Islet of Langerhans (tissue), 1 donor: ENCODE results near the gene SYCE1.
"Not testable (repeated sequence)": the region's sequence is repeated elsewhere in the genome, so short reads cannot be mapped to it uniquely, and the experiment has no call there.

ENCODE experiments used
- FAIRE-seq: peaks from one replicate; lab custom pipeline; 2011; peaks lifted over from hg19 to GRCh38; lab: Jason Lieb, UNC

Gene SYCE1

GRCh38 chr10:133557381-133557780 is 8.0 kb downstream of the SYCE1 start:
- no peak for FAIRE-seq

GRCh38 chr10:133555521-133555920 is 9.9 kb downstream of the SYCE1 start:
- no peak for FAIRE-seq

- FAIRE-seq: no peak
Observed at GRCh38 chr10:133554600-133554999, 10.8 kb downstream of the SYCE1 start.

GRCh38 chr10:133544506-133544905 is 20.9 kb downstream of the SYCE1 start:
- no peak for FAIRE-seq

- FAIRE-seq: not testable (repeated sequence)
Observed at GRCh38 chr10:133541441-133541975, 23.9 kb downstream of the SYCE1 start.

- FAIRE-seq: no peak
Observed at GRCh38 chr10:133537546-133538545, 27.5 kb downstream of the SYCE1 start.

- FAIRE-seq: no peak
Observed at GRCh38 chr10:133536198-133536597, 29.2 kb downstream of the SYCE1 start.

GRCh38 chr10:133534417-133534816 is 31.0 kb downstream of the SYCE1 start:
- FAIRE-seq: no peak

GRCh38 chr10:133532871-133533270 is 32.5 kb downstream of the SYCE1 start:
- FAIRE-seq: no peak

GRCh38 chr10:133530506-133530905 is 34.9 kb downstream of the SYCE1 start:
- FAIRE-seq: no peak

- FAIRE-seq: no peak
Observed at GRCh38 chr10:133529576-133529946, 35.8 kb downstream of the SYCE1 start.

- FAIRE-seq: no peak
Observed at GRCh38 chr10:133528845-133529575, 36.4 kb downstream of the SYCE1 start.

- FAIRE-seq: no peak
Observed at GRCh38 chr10:133528296-133528844, 37.0 kb downstream of the SYCE1 start.

- FAIRE-seq: no peak
Observed at GRCh38 chr10:133527771-133528271, 37.6 kb downstream of the SYCE1 start.

GRCh38 chr10:133526957-133527588 is 38.3 kb downstream of the SYCE1 start, which contains the start of gene CYP2E1:
Gene CYP2E1, plus strand, starts transcription at chr10:133527363. Its CDS starts 33 bp downstream, at chr10:133527396.
- no peak for FAIRE-seq

- FAIRE-seq: no peak
Observed at GRCh38 chr10:133525444-133525843, 39.9 kb downstream of the SYCE1 start.

- FAIRE-seq: no peak
Observed at GRCh38 chr10:133523631-133524203, 41.7 kb downstream of the SYCE1 start.

- no peak for FAIRE-seq
Observed at GRCh38 chr10:133520193-133520738, 45.1 kb downstream of the SYCE1 start.

GRCh38 chr10:133518517-133518916 is 46.9 kb downstream of the SYCE1 start:
- FAIRE-seq: not testable (repeated sequence)

- no peak for FAIRE-seq
Observed at GRCh38 chr10:133516057-133516456, 49.3 kb downstream of the SYCE1 start.

GRCh38 chr10:133515471-133515870 is 49.9 kb downstream of the SYCE1 start:
- FAIRE-seq: no peak
